GM19324 (cell line): ENCODE results near the gene INF2.

Experiments
- ATAC-seq: cut with Tn5 transposase; IDR thresholded peaks from one replicate; pipeline ENCODE4 v1.9.1; 2021; ENCODE audit warnings: mild to moderate bottlenecking, moderate library complexity; ENCODE audit not compliant: unreplicated experiment, low FRiP score

The INF2 gene

GRCh38 chr14:104700747-104701217 lies 11.4 kb downstream of the INF2 start:
- ATAC-seq: no peak

GRCh38 chr14:104701383-104702076 lies 12.1 kb downstream of the INF2 start:
- no peak for ATAC-seq

DNA sequence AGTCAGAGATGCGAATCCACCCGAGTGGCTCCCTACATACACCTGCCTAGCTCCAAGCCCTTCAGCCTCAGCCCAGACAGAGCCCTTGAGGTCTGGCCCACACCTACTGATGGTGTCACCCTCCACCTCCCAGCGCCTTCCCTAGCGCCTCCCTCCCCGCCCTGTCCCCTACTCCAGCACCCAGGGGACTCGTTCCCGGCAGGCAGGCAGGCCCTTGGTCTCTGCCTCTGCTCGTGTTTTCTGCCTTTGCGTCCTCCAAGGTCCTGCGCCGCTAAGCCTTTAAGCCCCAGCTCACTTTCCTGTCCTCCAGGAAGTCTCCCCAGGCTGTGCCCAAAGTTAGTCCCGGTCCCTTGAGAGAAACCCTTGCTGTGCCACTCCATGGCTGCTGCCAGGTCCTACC lies 12.7 kb downstream of the INF2 start:
- no peak for ATAC-seq

DNA sequence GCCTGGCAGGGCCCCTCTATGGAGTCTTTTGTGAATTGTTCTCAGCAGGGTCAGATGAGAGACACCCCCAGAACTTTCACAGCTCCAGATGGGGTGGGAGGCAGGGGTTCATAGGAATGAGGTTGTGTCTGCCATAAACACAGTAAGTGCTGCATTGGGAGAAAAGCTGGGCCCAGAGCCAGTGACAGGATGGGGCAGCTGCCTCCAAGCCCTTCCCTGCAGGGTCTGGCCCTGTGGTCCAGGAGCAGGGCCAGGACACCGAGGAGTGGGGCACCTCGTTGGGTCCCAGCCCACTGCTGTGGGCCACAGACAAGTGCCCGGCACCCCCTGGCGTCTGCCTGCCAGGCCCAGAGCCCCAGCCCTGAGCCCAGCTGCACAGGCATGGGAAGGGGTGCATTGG lies 13.3 kb downstream of the INF2 start:
- no peak for ATAC-seq

- no peak for ATAC-seq
Measured at GRCh38 chr14:104703269-104703668, 13.9 kb downstream of the INF2 start.

- no peak for ATAC-seq
Measured at GRCh38 chr14:104704252-104704651, 14.8 kb downstream of the INF2 start.

DNA sequence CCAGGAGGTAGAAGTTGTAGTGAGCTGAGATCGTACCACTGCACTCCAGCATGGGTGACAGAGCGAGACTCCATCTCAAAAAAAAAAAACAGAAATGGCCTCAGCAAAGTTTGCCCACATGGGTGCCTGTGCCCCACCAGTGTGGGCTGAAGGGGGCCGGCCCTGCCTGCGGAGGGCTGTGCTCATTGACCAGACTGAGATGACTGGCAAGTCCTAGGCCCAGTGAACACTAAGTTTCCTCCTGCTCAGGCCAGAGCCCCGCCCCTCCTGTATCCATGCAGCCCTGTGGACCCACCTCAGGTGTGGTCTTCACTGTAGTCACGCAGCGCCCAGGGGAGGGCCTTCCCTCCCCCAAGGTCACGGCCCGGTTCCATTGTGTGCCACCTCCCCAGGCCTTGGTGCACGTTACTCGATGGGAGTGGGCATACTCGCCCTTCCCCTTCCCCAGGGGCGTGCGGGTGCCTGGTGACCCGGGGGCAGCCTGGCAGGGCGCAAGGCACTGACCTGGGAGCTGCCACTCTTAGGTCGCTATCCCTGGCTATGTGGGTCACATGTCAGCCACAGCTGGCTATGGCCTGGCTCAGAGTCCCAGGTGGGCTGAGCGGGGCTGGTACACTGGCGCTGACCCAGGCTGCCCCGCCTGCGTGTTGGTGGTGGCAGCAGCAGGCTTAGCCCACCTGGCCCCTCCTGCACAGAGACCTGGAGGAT lies 16.1 kb downstream of the INF2 start:
- no peak for ATAC-seq

DNA sequence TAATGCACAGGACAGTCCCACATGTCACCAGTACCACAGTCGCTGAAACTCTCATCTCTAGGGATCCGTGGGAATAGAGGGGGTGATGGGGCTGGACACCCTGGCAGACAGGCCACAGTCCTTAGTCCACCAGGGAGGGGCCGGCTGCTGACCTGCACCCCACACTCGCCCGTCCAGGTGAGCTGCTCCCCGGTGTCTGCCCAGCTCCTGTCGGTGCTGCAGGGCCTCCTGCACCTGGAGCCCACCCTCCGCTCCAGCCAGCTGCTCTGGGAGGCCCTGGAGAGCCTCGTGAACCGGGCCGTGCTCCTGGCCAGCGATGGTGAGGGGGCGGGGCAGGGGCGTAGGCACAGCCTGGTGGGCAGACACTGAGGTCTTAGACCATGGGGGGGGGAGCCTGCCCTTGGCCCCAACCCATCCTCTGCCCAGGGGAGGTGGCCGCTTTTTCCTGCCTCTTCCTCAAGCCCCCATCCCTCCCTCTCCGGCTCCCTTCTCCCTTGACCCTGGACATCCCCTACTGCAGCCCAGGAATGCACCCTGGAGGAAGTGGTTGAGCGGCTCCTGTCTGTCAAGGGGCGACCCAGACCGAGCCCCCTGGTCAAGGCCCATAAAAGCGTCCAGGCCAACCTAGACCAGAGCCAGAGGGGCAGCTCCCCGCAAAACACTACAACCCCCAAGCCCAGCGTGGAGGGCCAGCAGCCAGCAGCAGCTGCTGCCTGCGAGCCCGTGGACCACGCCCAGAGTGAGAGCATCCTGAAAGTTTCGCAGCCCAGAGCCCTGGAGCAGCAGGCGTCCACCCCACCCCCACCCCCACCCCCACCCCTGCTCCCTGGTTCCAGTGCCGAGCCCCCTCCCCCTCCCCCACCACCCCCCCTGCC lies 17.6 kb downstream of the INF2 start:
- ATAC-seq: no peak

- ATAC-seq: no peak
Measured at GRCh38 chr14:104707608-104708595, 18.5 kb downstream of the INF2 start.

DNA sequence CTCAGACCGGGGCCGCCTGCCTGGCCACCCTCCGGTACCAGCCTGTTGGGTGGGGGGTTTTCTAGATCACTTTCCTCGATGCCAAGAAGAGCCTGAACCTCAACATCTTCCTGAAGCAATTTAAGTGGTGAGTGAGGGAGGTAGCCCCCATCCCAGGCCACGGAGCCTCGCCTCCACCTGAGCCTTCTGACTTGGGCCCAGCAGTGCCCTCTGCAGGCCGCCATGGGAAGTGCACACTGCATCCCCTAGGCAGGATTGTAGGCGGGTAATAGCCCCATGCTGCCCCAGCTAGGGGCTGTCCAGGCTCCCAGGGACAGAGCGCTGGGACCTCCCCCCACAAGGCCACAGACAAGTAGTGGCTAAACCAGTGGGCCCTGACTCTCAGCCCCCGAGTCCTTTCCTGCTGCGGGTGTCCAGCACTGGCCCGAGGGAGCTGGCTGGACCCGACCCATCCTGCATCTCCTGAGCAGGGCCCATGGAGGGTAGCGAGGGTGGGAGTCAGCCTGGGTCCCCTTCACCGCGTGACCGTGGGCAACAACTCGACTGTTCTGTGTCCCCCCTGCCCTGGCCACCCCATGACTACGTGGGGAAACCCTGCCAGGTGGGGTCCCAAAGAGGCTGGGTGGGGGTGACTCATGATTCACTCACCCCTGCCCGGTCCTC lies 19.3 kb downstream of the INF2 start:
- ATAC-seq: no peak

GRCh38 chr14:104709387-104710039 lies 20.1 kb downstream of the INF2 start:
- ATAC-seq: no peak

DNA sequence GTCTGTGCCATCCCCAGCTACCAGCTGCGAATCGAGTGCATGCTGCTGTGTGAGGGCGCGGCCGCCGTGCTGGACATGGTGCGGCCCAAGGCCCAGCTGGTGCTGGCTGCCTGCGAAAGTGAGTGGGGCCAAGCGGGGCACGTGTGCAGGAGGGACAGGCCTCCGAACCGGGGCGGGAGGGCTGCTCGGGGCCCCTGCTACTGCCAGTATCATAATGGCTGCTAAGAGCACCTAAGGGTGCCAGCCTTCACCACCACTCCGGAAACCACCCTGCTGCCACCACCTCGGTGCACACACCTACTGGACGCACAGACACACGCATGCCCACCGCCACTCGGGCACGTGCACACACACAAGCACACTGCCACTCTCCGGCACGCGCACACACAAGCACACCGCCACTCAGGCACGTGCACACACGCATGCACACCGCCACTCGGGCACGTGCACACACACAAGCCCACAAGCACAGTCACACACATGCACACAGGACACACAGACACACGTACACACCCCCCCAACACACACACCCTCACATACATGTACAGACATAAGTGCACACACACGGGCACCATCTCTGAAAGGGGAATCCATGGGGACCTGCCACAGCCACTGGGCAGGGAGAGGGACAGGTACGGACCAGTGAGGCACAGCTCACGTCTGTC lies 20.8 kb downstream of the INF2 start:
- no peak for ATAC-seq

DNA sequence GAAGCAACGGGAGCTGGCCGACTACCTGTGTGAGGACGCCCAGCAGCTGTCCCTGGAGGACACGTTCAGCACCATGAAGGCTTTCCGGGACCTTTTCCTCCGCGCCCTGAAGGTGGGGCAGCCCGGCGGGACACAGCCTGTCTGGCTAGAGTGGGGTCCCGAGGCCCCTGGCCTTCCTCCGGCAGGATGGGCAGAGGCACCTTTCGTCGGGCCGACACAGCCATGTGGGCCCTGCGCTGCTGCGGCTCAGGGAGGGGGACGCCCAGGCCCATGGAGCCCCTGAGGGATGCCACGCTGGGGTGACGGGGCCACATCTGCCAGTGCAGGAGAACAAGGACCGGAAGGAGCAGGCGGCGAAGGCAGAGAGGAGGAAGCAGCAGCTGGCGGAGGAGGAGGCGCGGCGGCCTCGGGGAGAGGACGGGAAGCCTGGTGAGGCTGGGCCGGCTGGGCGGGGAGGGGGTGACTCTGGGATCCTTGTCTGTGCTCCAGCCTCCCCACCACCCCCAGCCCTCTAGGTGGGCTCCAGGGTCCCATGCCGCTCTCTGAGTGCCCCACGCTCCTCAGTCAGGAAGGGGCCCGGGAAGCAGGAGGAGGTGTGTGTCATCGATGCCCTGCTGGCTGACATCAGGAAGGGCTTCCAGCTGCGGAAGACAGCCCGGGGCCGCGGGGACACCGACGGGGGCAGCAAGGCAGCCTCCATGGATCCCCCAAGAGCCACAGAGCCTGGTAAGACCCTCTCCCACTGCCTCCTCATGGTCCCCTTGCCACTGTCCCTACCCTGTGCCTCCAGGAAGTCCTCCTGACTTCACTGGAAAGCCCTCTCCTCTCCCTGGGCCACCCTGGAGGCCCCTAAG lies 23.7 kb downstream of the INF2 start:
- ATAC-seq: no peak

DNA sequence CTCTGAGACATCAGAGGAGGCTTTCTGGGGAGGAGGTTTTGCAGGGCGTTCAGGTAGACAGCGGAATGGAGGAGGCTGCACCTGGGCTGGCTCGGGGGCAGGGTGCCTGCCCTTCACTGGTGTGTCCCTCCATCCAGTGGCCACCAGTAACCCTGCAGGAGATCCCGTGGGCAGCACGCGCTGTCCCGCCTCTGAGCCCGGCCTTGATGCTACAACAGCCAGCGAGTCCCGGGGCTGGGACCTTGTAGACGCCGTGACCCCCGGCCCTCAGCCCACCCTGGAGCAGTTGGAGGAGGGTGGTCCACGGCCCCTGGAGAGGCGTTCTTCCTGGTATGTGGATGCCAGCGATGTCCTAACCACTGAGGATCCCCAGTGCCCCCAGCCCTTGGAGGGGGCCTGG lies 24.6 kb downstream of the INF2 start:
- no peak for ATAC-seq

- ATAC-seq: no peak
Measured at GRCh38 chr14:104714681-104715080, 25.3 kb downstream of the INF2 start.

GRCh38 chr14:104715416-104715815 lies 26.0 kb downstream of the INF2 start:
- ATAC-seq: no peak

- no peak for ATAC-seq
Measured at GRCh38 chr14:104715871-104716270, 26.5 kb downstream of the INF2 start.

DNA sequence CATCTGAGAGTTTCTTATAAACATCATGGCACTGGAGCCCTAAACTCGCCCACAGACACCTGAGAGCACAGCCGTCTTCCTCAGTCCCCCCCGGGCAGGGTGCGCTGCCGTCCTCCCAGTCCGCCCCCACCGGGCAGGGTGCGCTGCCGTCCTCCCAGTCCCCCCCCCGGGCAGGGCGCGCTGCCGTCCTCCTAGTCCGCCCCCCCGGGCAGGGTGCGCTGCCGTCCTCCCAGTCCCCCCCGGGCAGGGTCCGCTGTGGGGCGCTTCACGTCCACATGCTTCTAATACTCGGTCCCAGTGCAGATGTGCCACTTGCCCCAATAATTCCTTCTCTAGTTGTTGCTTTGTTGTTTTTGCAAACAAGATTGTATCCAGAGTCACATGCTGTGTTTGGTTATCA lies 27.7 kb downstream of the INF2 start:
- no peak for ATAC-seq
